Amniotic epithelial cell (primary cell): ENCODE measurements around the gene PPA1.
"Not testable (repeated sequence)": the region's sequence is repeated elsewhere in the genome, so short reads cannot be mapped to it uniquely, and the experiment has no call there.

Source experiments
- DNase-seq: peaks from one replicate; pipeline ENCODE4 v3.0.0-alpha.2; 2010; ENCODE audit warnings: low read depth

The PPA1 gene

GRCh38 chr10:70212277-70212676 lies 21.0 kb downstream of the PPA1 start:
- DNase-seq = no peak

- no peak for DNase-seq
Observed at GRCh38 chr10:70206762-70207161, 26.5 kb downstream of the PPA1 start.

- no peak for DNase-seq
Observed at GRCh38 chr10:70201105-70201504, 32.1 kb downstream of the PPA1 start.

- peak; percentile 26 for DNase-seq
Observed at GRCh38 chr10:70198696-70199466, 34.3 kb downstream of the PPA1 start.

- no peak for DNase-seq
Observed at GRCh38 chr10:70197235-70197945, 35.8 kb downstream of the PPA1 start.

- peak; percentile 96 for DNase-seq
Observed at GRCh38 chr10:70193391-70193844, 39.8 kb downstream of the PPA1 start.

GRCh38 chr10:70192326-70192968 lies 40.8 kb downstream of the PPA1 start:
- DNase-seq = peak; percentile 81

GRCh38 chr10:70191972-70192305 lies 41.3 kb downstream of the PPA1 start:
- peak; percentile 98 for DNase-seq

GRCh38 chr10:70191161-70191971 lies 41.9 kb downstream of the PPA1 start:
- DNase-seq = peak; percentile 69

- peak; percentile 64 for DNase-seq
Observed at GRCh38 chr10:70190581-70190980, 42.6 kb downstream of the PPA1 start.

GRCh38 chr10:70190102-70190501 lies 43.1 kb downstream of the PPA1 start:
- DNase-seq = no peak

GRCh38 chr10:70188768-70189167 lies 44.5 kb downstream of the PPA1 start:
- no peak for DNase-seq

- DNase-seq = peak; percentile 64
Observed at GRCh38 chr10:70186571-70186970, 46.7 kb downstream of the PPA1 start.

- DNase-seq = no peak
Observed at GRCh38 chr10:70186090-70186489, 47.1 kb downstream of the PPA1 start.

- no peak for DNase-seq
Observed at GRCh38 chr10:70183304-70183703, 49.9 kb downstream of the PPA1 start.

- not testable (repeated sequence) for DNase-seq
Observed at GRCh38 chr10:70179209-70179608, 54.0 kb downstream of the PPA1 start.

- no peak for DNase-seq
Observed at GRCh38 chr10:70178139-70178725, 55.0 kb downstream of the PPA1 start.

GRCh38 chr10:70176441-70176840 lies 56.8 kb downstream of the PPA1 start:
- peak; percentile 12 for DNase-seq

- no peak for DNase-seq
Observed at GRCh38 chr10:70175516-70175915, 57.7 kb downstream of the PPA1 start.

- DNase-seq = no peak
Observed at GRCh38 chr10:70174058-70174741, 59.0 kb downstream of the PPA1 start.
